ENCODE data around the gene WNT7A. TPM values are rescaled to one million over a fixed set of nuclear protein-coding genes. Genes with fewer than 3 reads are reported as not detected.

The WNT7A gene
- total and polyA plus RNA-seq, 2 experiments from 2014 or later = not detected

DNA sequence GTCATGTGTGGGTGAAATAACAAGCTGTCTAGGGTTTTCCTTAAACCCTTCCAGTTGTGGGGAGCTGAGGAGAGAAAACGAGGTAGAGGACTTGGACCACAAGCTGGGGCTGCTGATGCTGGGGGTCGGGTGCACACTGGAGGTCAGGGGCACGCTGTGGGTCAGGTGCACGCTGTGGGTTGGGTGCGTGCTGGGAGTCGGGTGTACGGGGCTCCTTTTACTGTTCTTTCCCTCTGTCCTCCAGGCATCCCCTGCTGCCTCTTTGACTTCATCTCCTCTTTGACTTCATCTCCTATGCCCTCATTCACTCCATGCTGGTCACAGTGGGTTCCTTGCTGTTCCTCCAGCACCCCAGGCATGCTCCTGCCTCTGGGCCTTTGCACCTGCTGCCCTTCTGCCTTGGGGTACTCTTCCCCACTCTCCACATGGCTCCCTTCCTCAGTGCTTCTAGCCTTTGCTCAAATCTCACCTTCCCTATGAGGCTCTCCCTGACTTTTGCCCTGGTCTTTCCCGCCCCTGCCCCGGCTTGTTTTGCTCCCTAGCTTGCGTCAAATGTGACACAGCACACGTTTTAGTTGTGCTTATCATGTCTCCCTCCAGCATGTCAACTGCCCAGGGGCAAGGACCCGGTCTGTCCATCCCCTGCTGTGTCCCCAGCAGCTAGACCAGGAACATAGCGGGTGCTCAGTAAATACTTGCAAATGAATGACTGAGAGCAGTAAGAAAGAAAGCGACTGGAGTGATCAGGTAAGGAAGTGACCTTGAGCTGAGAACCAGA lies 45.4 kb downstream of the WNT7A start:
- in situ Hi-C loops (cut with MboI) = no loop called here
- Histone ChIP-seq H3K4me3 (no peak overlapping the region), H2AFZ (no peak overlapping the region), H4K20me1 (ENCODE audit: insufficient read depth) (no peaks in the 10 kb centered on the region), H3K4me1 (ENCODE audit: insufficient read depth) (no peaks in the 10 kb centered on the region), H3K4me2 (ENCODE audit: unreplicated experiment) (no peak overlapping the region), H3K9ac (no peak overlapping the region), H3F3A (ENCODE audit: insufficient read depth) (no peaks in the 10 kb centered on the region), H3K36me3 (ENCODE audit: low read depth) (no peaks in the 10 kb centered on the region), H3K9me2 (ENCODE audit: insufficient read depth) (no peaks in the 10 kb centered on the region), H3K9me3 (ENCODE audit: low read depth) (no peaks in the 10 kb centered on the region), H3K27ac (no peak overlapping the region), H3K79me2 (ENCODE audit: insufficient read depth) (no peaks in the 10 kb centered on the region), H3K27me3 (replicated peaks; ENCODE audit: insufficient read depth) (no peaks in the 10 kb centered on the region)
- TF ChIP-seq EZH2phosphoT487 (IDR thresholded peaks at IDR 0.05; ENCODE audit: insufficient read depth, low read depth) = no peak
- TF ChIP-seq EZH2 (IDR thresholded peaks at IDR 0.05; ENCODE audit: insufficient read depth, poor library complexity, severe bottlenecking) = no peak
- WGBS, 2 experiments (ENCODE audit: low coverage in 1 of 2, low lambda C conversion rate in 2 of 2, missing lambda C conversion rate in 2 of 2) = 25 to 28% methylated on average over 13 to 14 of the region's 14 CpGs
- DNase-seq = no peak

DNA sequence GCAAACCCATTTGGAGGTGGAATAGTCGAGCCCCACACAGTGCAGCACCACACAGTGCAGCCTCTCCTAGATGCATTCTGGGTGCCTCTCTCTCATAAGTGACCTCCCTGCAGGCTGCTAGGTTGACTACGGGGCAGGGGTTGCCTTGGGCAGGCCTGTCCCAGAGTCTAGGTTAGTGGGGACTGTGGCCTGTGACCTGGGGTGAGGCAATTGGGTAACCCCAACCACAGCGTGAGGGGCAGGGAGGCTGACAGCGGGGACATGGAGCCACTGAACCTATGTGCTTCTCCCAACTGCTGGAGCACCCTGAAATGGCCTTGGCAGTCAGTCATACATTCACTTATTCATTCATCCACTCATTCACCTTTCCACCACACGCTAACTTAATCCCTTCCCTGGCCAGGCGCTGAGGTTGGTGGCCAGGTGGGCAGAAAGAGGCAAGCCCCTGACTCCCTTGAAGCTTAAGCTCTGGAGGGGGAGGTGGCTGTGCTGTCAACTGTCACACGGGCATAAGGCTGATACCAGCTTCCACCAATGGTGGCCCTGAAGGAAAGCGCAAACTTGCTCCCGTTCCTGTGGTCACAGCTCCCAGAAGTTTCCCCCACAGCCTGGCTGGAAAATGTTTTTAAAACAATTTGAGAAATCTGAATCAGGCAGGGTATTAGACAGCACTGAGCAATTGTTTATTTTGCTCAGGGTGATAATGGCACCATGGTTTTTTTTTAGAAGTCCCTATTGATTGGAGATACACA lies 46.2 kb downstream of the WNT7A start:
- no peak overlapping the region for H2AFZ ChIP-seq
- no peak overlapping the region for H3K4me3 ChIP-seq
- no peaks in the 10 kb centered on the region for H4K20me1 ChIP-seq (ENCODE audit: insufficient read depth)
- no peaks in the 10 kb centered on the region for H3K9me3 ChIP-seq (ENCODE audit: low read depth)
- no peaks in the 10 kb centered on the region for H3K27me3 ChIP-seq (replicated peaks; ENCODE audit: insufficient read depth)
- DNase-seq = no peak
- no peak overlapping the region for H3K27ac ChIP-seq
- TF ChIP-seq EZH2phosphoT487 (IDR thresholded peaks at IDR 0.05; ENCODE audit: insufficient read depth, low read depth) = no peak
- TF ChIP-seq EZH2 (IDR thresholded peaks at IDR 0.05; ENCODE audit: insufficient read depth, poor library complexity, severe bottlenecking) = no peak
- H3K4me2 ChIP-seq (ENCODE audit: unreplicated experiment) = no peak overlapping the region
- H3K9ac ChIP-seq = no peak overlapping the region
- H3F3A ChIP-seq (ENCODE audit: insufficient read depth) = no peaks in the 10 kb centered on the region
- no peaks in the 10 kb centered on the region for H3K9me2 ChIP-seq (ENCODE audit: insufficient read depth)
- H3K79me2 ChIP-seq (ENCODE audit: insufficient read depth) = no peaks in the 10 kb centered on the region
- in situ Hi-C loops (cut with MboI) = no loop called here
- no peaks in the 10 kb centered on the region for H3K36me3 ChIP-seq (ENCODE audit: low read depth)
- H3K4me1 ChIP-seq (ENCODE audit: insufficient read depth) = no peaks in the 10 kb centered on the region
- WGBS, 2 experiments (ENCODE audit: low coverage in 1 of 2, low lambda C conversion rate in 2 of 2, missing lambda C conversion rate in 2 of 2) = 49% methylated on average over 9 of the region's 9 CpGs

DNA sequence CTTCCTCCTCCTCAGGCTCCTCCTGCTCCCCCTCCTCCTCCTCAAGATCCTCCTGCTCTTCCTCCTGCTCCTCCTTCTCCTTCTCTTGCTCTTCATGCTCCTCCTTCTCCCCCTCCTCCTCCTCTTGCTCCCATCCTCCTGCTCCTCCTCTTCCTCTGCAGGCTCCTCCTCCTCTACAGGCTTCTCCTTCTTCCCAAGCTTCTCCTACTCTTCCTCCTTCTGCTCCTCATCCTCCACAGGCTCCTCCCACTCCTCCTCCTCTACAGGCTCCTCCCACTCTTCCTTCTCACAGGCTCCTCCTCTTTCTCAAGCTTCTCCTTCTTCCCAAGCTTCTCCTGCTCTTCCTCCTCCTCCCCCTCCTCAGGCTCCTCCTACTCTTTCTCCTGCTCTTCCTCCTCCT lies 47.7 kb downstream of the WNT7A start:
- Histone ChIP-seq H3K4me3 (no peak overlapping the region), H2AFZ (no peak overlapping the region), H3K27me3 (replicated peaks; ENCODE audit: insufficient read depth) (no peaks in the 10 kb centered on the region), H3F3A (ENCODE audit: insufficient read depth) (no peaks in the 10 kb centered on the region), H3K9ac (no peak overlapping the region), H3K4me1 (ENCODE audit: insufficient read depth) (no peaks in the 10 kb centered on the region), H3K27ac (no peak overlapping the region), H4K20me1 (ENCODE audit: insufficient read depth) (no peaks in the 10 kb centered on the region), H3K4me2 (ENCODE audit: unreplicated experiment) (no peak overlapping the region), H3K9me3 (ENCODE audit: low read depth) (no peaks in the 10 kb centered on the region), H3K9me2 (ENCODE audit: insufficient read depth) (no peaks in the 10 kb centered on the region), H3K36me3 (ENCODE audit: low read depth) (no peaks in the 10 kb centered on the region), H3K79me2 (ENCODE audit: insufficient read depth) (no peaks in the 10 kb centered on the region)
- in situ Hi-C loops (cut with MboI) = no loop called here
- no peak for DNase-seq
- TF ChIP-seq EZH2 (IDR thresholded peaks at IDR 0.05; ENCODE audit: insufficient read depth, poor library complexity, severe bottlenecking) = no peak
- TF ChIP-seq EZH2phosphoT487 (IDR thresholded peaks at IDR 0.05; ENCODE audit: insufficient read depth, low read depth) = no peak

DNA sequence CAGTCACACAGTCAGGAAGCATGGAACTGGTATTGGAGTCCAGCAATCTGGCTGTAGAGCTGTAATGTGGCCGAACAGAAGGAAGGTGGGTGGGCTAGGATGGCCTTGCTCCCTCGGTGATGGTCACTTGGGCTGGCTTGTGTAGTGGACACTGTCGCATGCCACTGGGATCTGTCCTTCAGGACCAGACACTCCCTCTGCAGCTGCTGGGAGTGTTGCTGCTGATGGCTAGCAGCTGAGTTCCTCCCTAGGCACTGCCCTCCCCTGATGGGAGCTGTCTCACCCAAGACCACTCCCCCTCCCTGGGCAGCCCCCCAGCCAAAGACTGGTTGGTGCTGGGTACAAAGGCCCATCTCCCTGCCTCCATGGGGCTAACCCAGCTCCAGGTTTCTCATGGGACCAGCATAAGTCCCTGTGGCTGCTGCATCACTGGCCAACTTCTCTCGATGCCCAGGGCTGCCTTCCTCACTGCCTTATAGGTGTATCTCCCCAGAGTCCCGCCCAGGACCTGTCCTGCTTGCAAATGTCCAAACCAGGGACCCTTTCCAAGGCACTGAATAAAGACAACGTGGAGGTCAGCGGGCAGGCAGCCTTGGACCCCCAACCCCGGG lies 48.4 kb downstream of the WNT7A start:
- Histone ChIP-seq H3K4me2 (ENCODE audit: unreplicated experiment) (no peak overlapping the region), H2AFZ (no peak overlapping the region), H3K27ac (no peak overlapping the region), H3K9me3 (ENCODE audit: low read depth) (no peaks in the 10 kb centered on the region), H3K4me3 (no peak overlapping the region), H3F3A (ENCODE audit: insufficient read depth) (no peaks in the 10 kb centered on the region), H3K9ac (no peak overlapping the region), H3K4me1 (ENCODE audit: insufficient read depth) (no peaks in the 10 kb centered on the region), H4K20me1 (ENCODE audit: insufficient read depth) (no peaks in the 10 kb centered on the region), H3K79me2 (ENCODE audit: insufficient read depth) (no peaks in the 10 kb centered on the region), H3K36me3 (ENCODE audit: low read depth) (no peaks in the 10 kb centered on the region), H3K27me3 (replicated peaks; ENCODE audit: insufficient read depth) (no peaks in the 10 kb centered on the region), H3K9me2 (ENCODE audit: insufficient read depth) (no peaks in the 10 kb centered on the region)
- 25 to 37% methylated on average over 6 to 8 of the region's 8 CpGs for WGBS, 2 experiments (ENCODE audit: low coverage in 1 of 2, low lambda C conversion rate in 2 of 2, missing lambda C conversion rate in 2 of 2)
- TF ChIP-seq EZH2phosphoT487 (IDR thresholded peaks at IDR 0.05; ENCODE audit: insufficient read depth, low read depth) (no peak), EZH2 (IDR thresholded peaks at IDR 0.05; ENCODE audit: insufficient read depth, poor library complexity, severe bottlenecking) (no peak)
- in situ Hi-C loops (cut with MboI) = no loop called here
- no peak for DNase-seq
